Measurements from ENCODE around the gene MACROD2. TPM values are rescaled to one million over a fixed set of nuclear protein-coding genes. Genes with fewer than 3 reads are reported as not detected.

The MACROD2 gene
- total RNA-seq, 1 experiment from 2014 or later: 1.6 TPM

GRCh38 chr20:15767999-15768741 is 1772.9 kb downstream of the MACROD2 start:
- Histone ChIP-seq H3K4me2 (ENCODE audit: insufficient read depth, insufficient read length, low read length) (no peak overlapping the region), H3K23me2 (ENCODE audit: insufficient read length, low read depth, low read length, poor library complexity, severe bottlenecking) (no peaks in the 10 kb centered on the region), H4K8ac (replicated peaks; ENCODE audit: insufficient read length, low read depth, low read length) (no peak overlapping the region), H3K9me3 (ENCODE audit: control insufficient read depth, low read depth, low read length) (no peaks in the 10 kb centered on the region), H2BK20ac (ENCODE audit: low read depth, low read length, poor library complexity, severe bottlenecking) (no peak overlapping the region), H3K4ac (ENCODE audit: low read depth, low read length) (no peak overlapping the region), H3K56ac (ENCODE audit: insufficient read length, low read depth, low read length) (no peak overlapping the region), H3K27ac (ENCODE audit: insufficient read length, low read depth, low read length) (no peak overlapping the region), H3K23ac (ENCODE audit: insufficient read length, low read depth, low read length) (no peak overlapping the region), H2BK12ac (ENCODE audit: insufficient read length, low read depth, low read length) (no peak overlapping the region), H3T11ph (ENCODE audit: low read length) (no peak overlapping the region), H3K18ac (ENCODE audit: insufficient read length, low read depth, low read length) (no peak overlapping the region), H4K5ac (ENCODE audit: insufficient read length, low read depth, low read length) (no peak overlapping the region), H3K9ac (ENCODE audit: extremely low read depth, insufficient read length, low read length) (no peak overlapping the region), H2BK5ac (ENCODE audit: insufficient read length, low read length) (no peak overlapping the region), H2BK15ac (ENCODE audit: low read depth, low read length) (no peak overlapping the region), H4K20me1 (ENCODE audit: control insufficient read depth, insufficient read depth, insufficient read length) (no peaks in the 10 kb centered on the region), H4K91ac (ENCODE audit: insufficient read length, low read depth, low read length) (no peak overlapping the region), H3K4me1 (ENCODE audit: insufficient read depth, low read length) (no peaks in the 10 kb centered on the region), H3K79me2 (ENCODE audit: insufficient read depth, low read length) (no peaks in the 10 kb centered on the region), H2AK5ac (ENCODE audit: insufficient read length, low read length) (no peak overlapping the region), H3K27me3 (ENCODE audit: insufficient read depth, low read length) (no peaks in the 10 kb centered on the region), H3K79me1 (ENCODE audit: insufficient read depth, low read depth, low read length, poor library complexity, severe bottlenecking) (no peaks in the 10 kb centered on the region), H2AFZ (ENCODE audit: low read length) (no peak overlapping the region), H3K14ac (ENCODE audit: insufficient read depth, low read length) (no peak overlapping the region), H2BK120ac (ENCODE audit: low read depth, low read length, poor library complexity, severe bottlenecking) (no peak overlapping the region)
- Mint-ChIP-seq H3K36me3 (ENCODE audit: insufficient read depth in 1 of 3, low read depth in 3 of 3) (no peaks in the 10 kb centered on the region), H3K9me3 (no peaks in the 10 kb centered on the region), H3K27me3 (ENCODE audit: low read depth) (no peaks in the 10 kb centered on the region; the same call in 1 of the 2 replicates), H3K4me3 (no peak overlapping the region), H3K4me1 (peaks cover 11 to 17% of the 10 kb centered on the region in 2 experiments), H3K27ac (no peak overlapping the region)
- DNase-seq: no peak
- no peak for TF ChIP-seq CTCF (conservative IDR thresholded peaks at IDR 0.05)
- no CpG with 5 or more reads among the region's 3 CpGs for WGBS (ENCODE audit: extremely low coverage, insufficient read length, low lambda C conversion rate)

Data from H9 (cell line).